ENCODE measurements around the gene DHX38.

DHX38 gene

GRCh38 chr16:72091217-72091616, 2.4 kb upstream of the DHX38 start:
- no peak for DNase-seq (ENCODE audit: low spot score)
- in situ Hi-C loops (cut with MboI; ENCODE audit: low pct_unique_long_range_greater_than_20kb, low sequenced_read_pairs, unreplicated experiment) = no loop called here
- TF ChIP-seq CTCF (IDR thresholded peaks at IDR 0.05; ENCODE audit: extremely low read depth, insufficient read depth, missing control alignments) = no peak

- TF ChIP-seq CTCF (IDR thresholded peaks at IDR 0.05; ENCODE audit: extremely low read depth, insufficient read depth, missing control alignments) = no peak
- no peak for DNase-seq (ENCODE audit: low spot score)
- in situ Hi-C loops (cut with MboI; ENCODE audit: low pct_unique_long_range_greater_than_20kb, low sequenced_read_pairs, unreplicated experiment) = no loop called here
Measured at GRCh38 chr16:72092832-72093447, 707 bp upstream of the DHX38 start.

- in situ Hi-C loops (cut with MboI; ENCODE audit: low pct_unique_long_range_greater_than_20kb, low sequenced_read_pairs, unreplicated experiment) = no loop called here
- TF ChIP-seq CTCF (IDR thresholded peaks at IDR 0.05; ENCODE audit: extremely low read depth, insufficient read depth, missing control alignments) = no peak
- DNase-seq (ENCODE audit: low spot score) = no peak
Measured at GRCh38 chr16:72094266-72094610, 591 bp downstream of the DHX38 start.

- no peak for TF ChIP-seq CTCF (IDR thresholded peaks at IDR 0.05; ENCODE audit: extremely low read depth, insufficient read depth, missing control alignments)
- DNase-seq (ENCODE audit: low spot score) = no peak
- in situ Hi-C loops (cut with MboI; ENCODE audit: low pct_unique_long_range_greater_than_20kb, low sequenced_read_pairs, unreplicated experiment) = no loop called here
Measured at GRCh38 chr16:72098936-72099335, 5.3 kb downstream of the DHX38 start.

- DNase-seq (ENCODE audit: low spot score) = peak; percentile 67
- TF ChIP-seq CTCF (IDR thresholded peaks at IDR 0.05; ENCODE audit: extremely low read depth, insufficient read depth, missing control alignments) = peak; percentile 58
- in situ Hi-C loops (cut with MboI; ENCODE audit: low pct_unique_long_range_greater_than_20kb, low sequenced_read_pairs, unreplicated experiment) = no loop called here
Measured at GRCh38 chr16:72099377-72099818, 5.8 kb downstream of the DHX38 start.

- no peak for TF ChIP-seq CTCF (IDR thresholded peaks at IDR 0.05; ENCODE audit: extremely low read depth, insufficient read depth, missing control alignments)
- DNase-seq (ENCODE audit: low spot score) = no peak
- in situ Hi-C loops (cut with MboI; ENCODE audit: low pct_unique_long_range_greater_than_20kb, low sequenced_read_pairs, unreplicated experiment) = no loop called here
Measured at GRCh38 chr16:72101195-72101594, 7.5 kb downstream of the DHX38 start.

GRCh38 chr16:72104905-72105304, 11.3 kb downstream of the DHX38 start:
- in situ Hi-C loops (cut with MboI; ENCODE audit: low pct_unique_long_range_greater_than_20kb, low sequenced_read_pairs, unreplicated experiment) = no loop called here

More at GRCh38 chr16:72104905-72105304, 11.3 kb downstream of the DHX38 start:
- DNase-seq (ENCODE audit: low spot score) = no peak
- no peak for TF ChIP-seq CTCF (IDR thresholded peaks at IDR 0.05; ENCODE audit: extremely low read depth, insufficient read depth, missing control alignments)

Measured in GM13977 (cell line).